ENCODE measurements around the gene TMEM220.

DNA sequence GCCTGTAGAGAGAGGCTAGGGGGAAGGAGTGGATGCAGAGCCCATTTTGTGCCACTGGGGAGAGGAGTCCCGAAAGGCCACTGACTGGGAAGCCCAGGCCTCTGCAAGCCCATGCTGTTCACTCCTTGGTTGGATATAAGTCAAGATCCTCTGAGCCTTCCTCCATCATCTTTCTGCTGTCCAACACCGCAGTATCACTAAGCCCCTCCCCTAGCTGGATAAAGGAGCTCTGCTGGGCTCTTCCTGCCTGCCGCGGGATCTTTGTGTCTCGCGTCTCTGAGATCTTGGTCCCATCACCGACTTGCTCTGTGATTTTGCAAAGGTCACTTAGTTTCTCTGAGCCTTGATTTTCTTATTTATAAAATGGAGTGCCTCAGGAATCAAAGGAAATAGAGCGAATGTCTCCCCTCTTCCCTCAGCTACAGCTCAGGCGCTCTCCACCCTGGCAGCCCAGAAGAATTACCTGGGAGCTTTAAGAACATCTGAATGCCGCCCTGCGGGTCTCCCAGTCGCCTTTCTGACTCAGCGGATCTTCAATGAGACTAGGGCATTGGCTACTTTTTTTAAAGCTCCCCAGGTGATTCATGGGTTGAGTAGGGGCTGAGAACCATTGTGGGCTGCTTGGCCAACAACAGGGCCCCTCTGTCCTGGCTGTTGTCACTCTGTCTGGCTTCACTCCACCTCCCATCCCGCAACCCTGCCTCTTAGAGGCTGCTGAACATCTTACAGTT is 25.2 kb upstream of the TMEM220 start:
- TF ChIP-seq CTCF (conservative IDR thresholded peaks at IDR 0.05 in 1 of 2, IDR thresholded peaks at IDR 0.05 in 1 of 2; ENCODE audit: extremely low read depth in 1 of 2, insufficient read depth in 1 of 2, low read depth in 1 of 2, low read length in 2 of 2) (no peak), EZH2 (IDR thresholded peaks at IDR 0.05; ENCODE audit: borderline replicate concordance, low read length) (no peak)
